Left hindlimb (tissue), 1 donor: ENCODE results near the gene THAP7.
"Not testable (repeated sequence)": the region's sequence is repeated elsewhere in the genome, so short reads cannot be mapped to it uniquely, and the experiment has no call there.

Source experiments
- DNase-seq: peaks from one replicate; pipeline ENCODE4 v3.0.0-alpha.2; 2018

Gene THAP7

GRCh38 chr22:20977019-20977418 is 24.9 kb downstream of the THAP7 start:
- no peak for DNase-seq

GRCh38 chr22:20976291-20976877 is 25.5 kb downstream of the THAP7 start:
- no peak for DNase-seq

GRCh38 chr22:20975541-20976290 is 26.2 kb downstream of the THAP7 start:
- DNase-seq: no peak

DNA sequence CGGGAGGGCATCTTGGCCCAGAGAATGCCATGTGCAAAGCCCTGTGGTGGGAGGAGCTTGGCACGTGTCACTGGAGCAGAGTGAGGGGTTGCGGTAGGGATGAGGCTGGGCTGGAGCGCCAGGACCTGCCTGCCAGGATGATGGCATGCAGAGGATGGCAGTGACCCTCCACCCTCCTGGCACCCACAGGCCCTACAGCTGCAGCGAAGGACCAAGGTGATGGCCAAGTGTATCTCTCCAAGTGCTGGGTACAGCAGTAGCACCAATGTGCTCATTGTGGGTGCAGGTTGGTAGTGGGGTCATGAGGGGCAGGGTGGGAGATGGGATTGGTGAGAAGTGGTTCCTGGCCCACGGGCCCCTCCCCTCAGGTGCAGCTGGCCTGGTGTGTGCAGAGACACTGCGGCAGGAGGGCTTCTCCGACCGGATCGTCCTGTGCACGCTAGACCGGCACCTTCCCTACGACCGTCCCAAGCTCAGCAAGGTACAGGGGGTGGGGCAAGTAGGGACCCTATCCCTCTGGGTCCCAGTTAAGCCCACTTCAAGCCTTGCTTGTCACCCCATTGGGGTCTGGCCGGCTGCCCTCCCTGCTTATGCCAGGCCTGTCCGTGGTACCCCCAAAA is 27.5 kb downstream of the THAP7 start:
- DNase-seq: no peak

GRCh38 chr22:20973634-20974286 is 28.2 kb downstream of the THAP7 start:
- DNase-seq: no peak

DNA sequence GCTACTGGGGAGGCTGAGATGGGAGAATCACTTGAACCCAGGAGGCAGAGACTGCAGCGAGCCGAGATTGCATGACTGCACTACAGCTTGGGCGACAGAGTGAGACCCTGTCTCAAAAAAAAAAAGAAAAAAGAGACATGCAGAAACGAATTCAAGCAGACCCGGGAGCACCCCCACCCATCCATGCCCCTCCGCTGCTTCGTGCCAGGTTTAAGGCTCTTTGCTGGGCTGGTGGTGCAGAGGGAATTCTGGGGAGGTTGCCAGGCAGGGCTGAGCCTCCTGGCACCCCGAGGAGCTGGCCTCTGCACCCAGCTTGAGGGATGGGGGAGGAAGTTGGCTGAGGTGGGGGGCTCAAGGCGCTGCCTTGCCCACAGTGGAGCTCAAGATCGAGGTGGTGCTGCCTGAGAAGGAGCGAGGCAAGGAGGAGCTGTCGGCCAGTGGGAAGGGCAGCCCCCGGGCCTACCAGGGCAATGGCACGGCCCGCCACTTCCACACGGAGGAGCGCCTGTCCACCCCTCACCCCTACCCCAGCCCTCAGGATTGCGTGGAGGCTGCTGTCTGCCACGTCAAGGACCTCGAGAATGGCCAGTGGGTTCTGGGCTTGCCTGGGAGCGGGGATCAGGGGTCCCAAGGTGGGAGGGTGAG is 28.9 kb downstream of the THAP7 start:
- no peak for DNase-seq

- DNase-seq: not testable (repeated sequence)
These were observed 29.8 kb downstream of the THAP7 start for GRCh38 chr22:20972014-20972694.

DNA sequence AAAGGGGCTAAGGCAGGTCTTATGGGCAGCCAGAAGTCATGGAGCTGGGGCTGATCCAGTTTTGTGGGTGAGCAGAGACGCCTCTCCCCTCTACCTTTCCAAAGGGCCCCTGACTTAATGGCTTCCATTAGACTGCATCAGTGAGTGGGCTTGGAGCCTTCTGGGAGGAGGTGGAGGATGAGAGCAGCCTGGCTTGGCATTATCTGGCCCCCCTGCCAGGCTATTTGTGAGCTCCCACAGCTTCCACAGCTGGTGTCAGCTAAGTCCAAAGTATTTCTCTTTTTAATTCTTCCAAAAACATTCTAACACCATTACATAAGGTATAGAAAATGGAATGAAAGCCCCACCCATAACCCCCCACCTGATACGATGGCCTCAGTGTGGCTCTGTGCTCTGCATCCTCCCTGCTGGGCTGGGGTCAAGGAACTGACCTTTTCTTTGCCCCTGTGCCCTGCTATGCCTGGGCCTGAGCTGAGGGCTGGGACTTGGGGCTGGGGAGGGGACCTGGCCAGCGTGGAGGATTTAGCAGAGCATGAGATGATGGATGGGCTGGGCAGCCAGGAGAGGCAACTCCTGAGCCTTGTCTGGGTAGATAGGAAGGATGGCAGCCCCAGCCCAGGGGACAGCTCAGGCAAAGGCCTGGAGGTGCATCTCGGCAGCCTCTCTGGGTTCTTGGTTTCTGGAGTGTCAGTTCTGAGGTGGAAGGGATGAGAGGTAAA is 30.8 kb downstream of the THAP7 start:
- peak; percentile 3 for DNase-seq

DNA sequence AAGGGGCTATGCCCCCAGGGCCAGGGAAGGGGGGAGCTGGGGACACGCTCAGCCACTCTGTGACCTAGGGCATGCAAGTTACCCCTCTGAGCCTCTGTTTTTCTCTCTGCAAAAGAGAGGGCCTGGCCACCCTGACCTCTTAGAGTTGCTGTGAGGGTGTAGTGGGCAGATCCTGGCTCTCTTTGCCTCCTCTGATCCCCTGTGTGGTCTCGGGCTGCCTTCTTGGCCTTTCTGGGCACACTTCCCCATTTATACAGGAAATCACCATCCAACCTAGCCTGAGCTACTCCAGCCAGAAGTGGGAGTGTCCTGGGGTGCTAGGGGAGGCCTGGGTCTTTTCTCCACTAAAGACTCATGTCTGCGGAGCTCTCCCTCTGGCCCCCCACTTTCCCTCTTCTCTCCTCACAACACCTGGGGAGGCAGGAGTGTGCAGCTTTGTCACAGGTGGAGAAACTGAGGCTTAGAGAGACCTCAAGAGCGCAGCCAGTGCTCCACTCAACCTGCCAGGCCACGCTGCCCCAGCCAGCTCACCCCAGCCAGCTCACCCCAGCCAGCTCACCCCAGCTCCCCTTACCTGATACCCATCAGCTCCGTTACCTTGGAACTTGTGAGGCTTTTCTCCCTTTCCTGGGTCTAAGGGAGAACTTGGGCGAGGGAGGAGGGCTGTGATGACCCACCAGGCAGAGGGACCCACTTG is 33.5 kb downstream of the THAP7 start:
- no peak for DNase-seq

GRCh38 chr22:20967697-20968211 is 34.2 kb downstream of the THAP7 start:
- DNase-seq: no peak

DNA sequence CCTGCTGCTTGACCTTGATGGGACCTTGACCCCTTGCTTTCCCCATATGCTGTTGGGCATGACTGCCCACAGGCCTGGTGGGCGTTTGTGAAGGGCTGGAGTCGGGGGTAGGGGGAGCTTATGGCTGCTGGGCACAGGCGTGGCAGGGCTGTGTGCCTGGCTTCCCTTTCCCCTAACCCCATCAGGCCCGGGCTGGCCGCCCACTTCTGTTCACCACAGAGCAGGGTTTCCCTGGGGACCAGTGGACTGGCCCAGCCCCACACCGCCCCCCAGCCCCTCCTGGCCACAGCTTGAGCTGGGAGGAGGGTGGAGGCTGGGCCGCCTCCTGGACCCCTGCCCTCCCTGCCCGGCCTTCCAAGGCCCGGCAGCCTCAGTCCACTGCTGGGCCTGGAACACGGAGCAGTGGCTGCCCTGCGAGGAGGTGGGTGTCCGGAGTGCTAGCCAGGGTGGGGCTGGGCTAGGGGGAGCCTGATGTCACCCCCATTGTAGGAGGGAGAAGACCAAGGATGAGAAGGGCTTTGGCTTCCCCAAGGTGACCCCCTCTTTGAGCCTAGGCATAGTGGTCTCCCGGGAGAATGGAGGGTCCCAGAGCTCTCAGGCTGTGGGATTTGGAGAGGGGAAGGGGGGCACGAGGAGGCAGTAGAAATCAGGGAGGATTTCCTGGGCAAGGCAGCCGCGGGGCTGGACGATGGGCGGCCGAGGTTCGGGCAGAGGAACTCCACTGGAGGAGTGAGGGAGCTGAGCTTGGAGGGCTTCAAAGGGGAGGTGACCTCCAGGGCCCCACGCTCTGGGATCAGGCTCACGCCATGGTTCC is 34.8 kb downstream of the THAP7 start, which contains the start of gene AIFM3:
Gene AIFM3, plus strand, starts transcription at position 373 of the 814 bp plus-strand sequence. CDS start 690 bp downstream, outside the sequence.
- DNase-seq: no peak

DNA sequence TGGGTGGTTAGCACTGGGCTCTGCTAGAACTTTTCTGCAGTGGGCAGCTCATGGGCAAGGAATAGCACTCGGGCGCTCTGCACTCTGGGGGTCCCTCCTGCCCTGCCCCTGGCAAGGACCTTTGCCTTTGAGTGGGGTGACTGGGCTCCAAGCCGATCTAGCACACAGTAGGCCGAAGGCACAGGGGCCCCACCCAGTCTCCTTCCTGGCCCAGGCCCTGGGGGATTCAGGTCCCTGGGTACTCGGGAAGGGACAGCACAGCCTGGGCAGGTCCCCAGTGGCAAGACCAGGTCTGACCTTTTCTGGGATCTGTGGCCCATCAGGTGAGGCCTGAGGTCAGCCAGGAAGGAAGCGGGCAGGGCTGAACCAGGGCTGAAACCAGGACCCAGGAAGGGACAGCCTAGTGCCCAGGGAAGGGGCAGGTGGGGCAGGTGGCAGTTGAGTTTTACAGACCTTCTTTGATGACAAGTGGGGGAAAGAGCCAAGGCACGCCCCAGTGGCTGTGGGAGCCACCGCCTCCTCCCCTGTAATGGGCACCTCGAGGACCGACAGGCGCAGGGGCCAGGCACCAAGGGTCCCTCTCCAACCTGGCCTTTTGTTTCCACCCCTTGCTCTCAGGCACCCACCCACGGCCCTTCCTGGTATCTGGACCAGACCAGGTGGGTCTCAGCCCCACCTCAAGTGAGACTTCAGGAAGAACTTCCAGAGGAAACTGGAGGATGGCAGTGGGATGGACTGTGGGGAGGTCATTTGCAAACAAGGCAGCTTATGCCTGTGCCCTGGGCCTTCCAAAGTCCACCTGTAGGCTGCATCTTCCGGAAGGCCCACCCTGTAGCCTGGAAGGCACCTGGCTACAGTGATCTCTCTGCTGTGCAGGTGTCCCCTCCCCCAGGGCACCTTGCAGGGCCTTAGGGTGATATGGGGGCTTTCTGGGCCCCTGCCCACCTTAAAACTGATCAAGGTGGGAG is 35.7 kb downstream of the THAP7 start:
- DNase-seq: no peak

- no peak for DNase-seq
These were observed 36.6 kb downstream of the THAP7 start for GRCh38 chr22:20965104-20965887.

DNA sequence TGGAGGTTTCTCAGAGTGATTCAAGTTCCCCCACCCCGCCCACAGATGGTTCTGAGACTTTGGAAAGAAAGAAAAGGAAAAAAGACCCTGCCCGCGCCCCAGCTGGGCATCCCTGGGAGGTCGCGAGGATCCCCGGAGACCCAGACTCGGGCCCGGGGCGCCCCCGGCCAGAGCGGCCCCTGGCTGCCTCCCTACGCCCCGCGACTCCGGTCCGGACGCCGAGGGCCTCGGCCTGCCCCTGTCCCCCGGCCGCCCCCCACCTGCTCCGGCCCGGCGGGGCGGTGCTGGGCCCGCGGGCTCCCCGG is 37.2 kb downstream of the THAP7 start:
- DNase-seq: no peak

DNA sequence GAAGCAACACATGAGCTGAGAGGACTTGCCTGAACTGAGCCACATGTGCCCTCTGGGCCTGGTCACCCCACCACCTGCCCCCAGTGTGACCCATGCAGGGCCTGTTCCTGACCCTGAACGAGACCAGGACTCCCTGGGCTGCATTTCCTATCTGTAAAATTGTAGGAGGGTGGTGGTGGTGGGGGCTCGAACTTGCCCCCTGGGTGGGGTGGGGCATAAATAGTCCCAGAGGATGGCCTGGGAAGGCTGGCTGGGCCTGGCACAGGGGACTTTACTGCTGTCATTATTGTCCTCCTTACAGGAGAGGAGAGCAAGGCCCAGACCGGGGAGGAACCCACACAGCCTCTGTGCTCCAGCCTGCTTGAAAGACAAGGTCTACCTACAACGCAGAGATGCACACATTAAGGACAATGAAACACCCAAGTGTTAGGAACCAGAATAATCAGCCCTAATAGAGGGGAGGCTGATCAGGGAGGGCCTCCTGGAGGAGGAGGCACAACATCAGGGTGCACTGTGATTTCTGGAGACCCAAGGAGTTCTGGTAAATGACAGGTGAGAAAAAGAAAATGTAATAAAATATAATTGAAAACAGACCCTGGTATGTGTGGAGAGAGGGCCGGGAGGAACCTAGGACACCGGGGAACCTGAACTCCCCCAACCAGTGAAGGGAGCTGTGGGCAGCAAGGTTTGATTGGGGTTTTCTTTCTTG is 37.7 kb downstream of the THAP7 start:
- DNase-seq: no peak

DNA sequence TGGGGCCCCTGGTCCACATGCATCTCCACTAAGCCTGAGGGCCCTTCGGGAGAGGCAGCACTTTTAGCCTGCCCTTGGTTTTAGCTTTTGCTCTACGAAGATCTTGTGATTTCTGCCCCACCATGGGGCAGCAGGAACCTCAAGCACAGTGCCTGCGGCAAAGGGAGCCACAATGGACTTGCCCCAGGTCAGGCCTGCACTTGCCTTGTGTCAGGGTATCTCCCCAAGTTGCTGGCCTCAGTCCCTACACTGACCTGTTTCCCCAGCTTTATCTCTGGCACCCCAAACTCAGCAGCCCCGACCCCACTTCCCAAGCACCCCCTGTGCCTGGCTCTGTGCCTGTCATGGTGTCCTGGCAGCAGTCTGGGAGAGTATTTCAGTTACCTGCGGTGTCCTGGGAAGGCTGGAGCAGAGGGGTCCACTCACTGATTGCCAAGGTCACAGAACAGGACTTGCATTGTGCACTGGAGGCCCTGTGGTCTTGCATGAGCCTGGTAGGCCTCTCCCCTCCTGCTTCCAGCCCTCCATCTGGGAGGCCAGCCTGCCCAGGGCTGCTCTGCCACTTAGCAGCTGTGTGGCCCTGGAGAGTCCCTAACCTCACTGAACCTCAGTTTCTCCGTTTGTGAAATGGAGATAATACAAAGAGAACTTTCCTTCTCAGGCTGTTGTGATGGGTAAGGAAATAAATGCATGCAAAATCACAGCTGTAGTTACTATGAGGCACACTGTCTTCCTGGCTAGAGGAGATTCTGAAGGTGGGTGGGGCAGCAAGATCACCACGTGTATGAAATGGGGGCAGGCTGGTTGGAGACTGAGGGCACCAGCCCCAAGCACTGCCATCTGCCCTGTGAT is 38.5 kb downstream of the THAP7 start:
- DNase-seq: no peak
